Caco-2 (cell line): ENCODE results near the gene CEP20. TPM values are rescaled to one million over a fixed set of nuclear protein-coding genes. Genes with fewer than 3 reads are reported as not detected.

Experiments used
- BruUV-seq: library from RNA; stranded (reverse); fragments of 400-500 nt; replicated peaks from 2 replicates; lab custom pipeline; 2021; lab: Mats Ljungman, UMichigan
- CTCF ChIA-PET: fragments of 300-600 bp; sonication (Branson Sonifier 250); formaldehyde crosslinking; loops from one replicate; lab custom pipeline; 2022; ENCODE audit warnings: antibody characterized with exemption; lab: Charles Lee
- POLR2A ChIA-PET: fragments of 300-600 bp; sonication (Branson Sonifier 250); formaldehyde crosslinking; loops from one replicate; lab custom pipeline; 2022; ENCODE audit warnings: antibody characterized with exemption; lab: Charles Lee
- DNase-seq, 2 experiments: peaks; one replicate each; pipeline versions ENCODE4 v3.0.0 to v3.0.0-alpha.2; 2020 to 2022
- H3K27me3 ChIP-seq: replicated peaks from 2 replicates; pipeline ENCODE4 v1.6.0; 2011; ENCODE audit warnings: low read length; ENCODE audit not compliant: control insufficient read depth, insufficient read depth
- H3K36me3 ChIP-seq: 2 replicates; pipeline ENCODE4 v1.5.1; 2011; ENCODE audit warnings: low read length; ENCODE audit not compliant: control insufficient read depth, insufficient read depth
- H3K4me1 ChIP-seq: fragments of 250-450 bp; sonication (Bioruptor Pico); 2 replicates; pipeline ENCODE4 v1.5.1; 2020; ENCODE audit warnings: mild to moderate bottlenecking
- H3K4me3 ChIP-seq: 2 replicates; pipeline ENCODE4 v1.5.1; 2011; ENCODE audit warnings: low read depth, mild to moderate bottlenecking, control low read depth, low read length
- H3K9me3 ChIP-seq: fragments of 250-450 bp; sonication (Bioruptor Pico); 2 replicates; pipeline ENCODE4 v1.5.1; 2020; ENCODE audit warnings: mild to moderate bottlenecking, moderate library complexity
- H3K27ac Mint-ChIP-seq: one replicate; pipeline ENCODE4 v1.8.0; 2022; ENCODE audit warnings: mixed read lengths; ENCODE audit not compliant: unreplicated experiment
- H3K27me3 Mint-ChIP-seq: one replicate; pipeline ENCODE4 v1.8.0; 2022; ENCODE audit warnings: mixed read lengths; ENCODE audit not compliant: insufficient read depth, unreplicated experiment
- H3K36me3 Mint-ChIP-seq: one replicate; pipeline ENCODE4 v1.8.0; 2022; ENCODE audit warnings: mild to moderate bottlenecking, mixed read lengths; ENCODE audit not compliant: insufficient read depth, unreplicated experiment
- H3K4me1 Mint-ChIP-seq: one replicate; pipeline ENCODE4 v1.8.0; 2022; ENCODE audit warnings: low read depth, mixed read lengths; ENCODE audit not compliant: unreplicated experiment
- H3K4me3 Mint-ChIP-seq: one replicate; pipeline ENCODE4 v1.8.0; 2022; ENCODE audit warnings: mild to moderate bottlenecking, moderate library complexity, mixed read lengths; ENCODE audit not compliant: unreplicated experiment
- H3K9me3 Mint-ChIP-seq: one replicate; pipeline ENCODE4 v1.8.0; 2022; ENCODE audit warnings: mixed read lengths; ENCODE audit not compliant: unreplicated experiment
- intact Hi-C: fragments of 100-400 bp; cut with micrococcal nuclease; formaldehyde crosslinking; loops from one replicate; pipeline ENCODE4 v1.10.0; 2022; ENCODE audit not compliant: unreplicated experiment
- total RNA-seq: library from RNA; stranded (reverse); gene quantifications from 2 replicates; pipeline ENCODE4 v1.2.3, GENCODE V29; 2022
- TF ChIP-seq, protein P1 (sequence below), 2 experiments: fragments of 200-600 bp in 1 of 2; IDR thresholded peaks; 1 replicate in 1 of 2; 2 replicates in 1 of 2; pipeline versions ENCODE4 v1.5.1 to v1.8.0; 2011 to 2022; ENCODE audit warnings: antibody characterized with exemption in 1 of 2, control low read depth in 1 of 2, inconsistent platforms in 1 of 2, low read depth in 1 of 2, low read length in 1 of 2, mild to moderate bottlenecking in 1 of 2, moderate library complexity in 1 of 2; ENCODE audit not compliant: insufficient read depth in 1 of 2, severe bottlenecking in 1 of 2, unreplicated experiment in 1 of 2

Gene CEP20
- total RNA-seq, 1 experiment from 2014 or later, result 26.0 TPM

DNA sequence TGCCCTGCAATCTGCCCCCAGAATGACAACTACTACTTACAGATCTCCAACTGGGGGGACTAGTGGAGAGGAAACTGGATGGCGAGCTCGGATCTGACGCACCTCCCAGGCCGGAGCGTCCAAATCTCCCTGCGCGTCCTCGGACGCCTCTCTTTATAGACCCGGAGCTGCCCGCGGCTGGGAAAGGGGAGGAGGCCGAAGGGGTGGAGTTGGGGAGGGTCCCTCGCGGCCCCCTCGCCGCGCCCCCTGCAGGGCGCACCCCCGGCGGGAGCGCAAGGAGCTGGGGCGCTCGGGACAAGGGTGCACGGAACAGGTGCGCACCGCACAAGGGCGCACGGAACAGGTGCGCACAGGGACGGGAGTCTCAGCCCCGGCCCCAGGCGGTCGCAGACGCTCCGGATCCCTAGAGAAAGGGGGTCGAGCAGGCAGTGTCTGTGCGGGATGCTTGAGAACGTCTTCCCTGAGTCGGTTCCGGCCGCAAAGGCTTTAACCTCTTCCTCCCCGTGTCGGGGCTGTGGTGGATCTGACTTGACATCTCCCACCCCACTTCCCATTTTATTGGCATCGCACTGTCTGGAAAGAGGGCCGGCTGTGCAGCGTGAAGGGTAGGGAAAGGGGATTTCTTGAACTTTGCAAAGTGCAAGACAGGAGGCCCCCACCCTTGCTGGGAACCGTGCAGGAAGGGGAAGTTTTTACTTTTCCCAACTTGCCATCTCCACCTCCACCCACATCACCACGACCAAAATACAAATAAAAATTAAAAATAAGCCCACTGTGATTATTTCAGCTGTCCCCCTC is 31.3 kb downstream of the CEP20 start, which contains the start of gene MYH11:
Gene MYH11 (minus strand): TSS at position 128 of the 798 bp plus-strand sequence. CDS start 18,776 bp downstream, outside the sequence.
- Histone ChIP-seq H3K4me3 (no peak within 1 kb of the TSS), H3K9me3 (no peaks in the 10 kb centered on the region), H3K36me3 (no peaks in the 10 kb centered on the region), H3K4me1 (no peaks in the 10 kb centered on the region), H3K27me3 (no peaks in the 10 kb centered on the region)
- TF ChIP-seq, protein P1, sequence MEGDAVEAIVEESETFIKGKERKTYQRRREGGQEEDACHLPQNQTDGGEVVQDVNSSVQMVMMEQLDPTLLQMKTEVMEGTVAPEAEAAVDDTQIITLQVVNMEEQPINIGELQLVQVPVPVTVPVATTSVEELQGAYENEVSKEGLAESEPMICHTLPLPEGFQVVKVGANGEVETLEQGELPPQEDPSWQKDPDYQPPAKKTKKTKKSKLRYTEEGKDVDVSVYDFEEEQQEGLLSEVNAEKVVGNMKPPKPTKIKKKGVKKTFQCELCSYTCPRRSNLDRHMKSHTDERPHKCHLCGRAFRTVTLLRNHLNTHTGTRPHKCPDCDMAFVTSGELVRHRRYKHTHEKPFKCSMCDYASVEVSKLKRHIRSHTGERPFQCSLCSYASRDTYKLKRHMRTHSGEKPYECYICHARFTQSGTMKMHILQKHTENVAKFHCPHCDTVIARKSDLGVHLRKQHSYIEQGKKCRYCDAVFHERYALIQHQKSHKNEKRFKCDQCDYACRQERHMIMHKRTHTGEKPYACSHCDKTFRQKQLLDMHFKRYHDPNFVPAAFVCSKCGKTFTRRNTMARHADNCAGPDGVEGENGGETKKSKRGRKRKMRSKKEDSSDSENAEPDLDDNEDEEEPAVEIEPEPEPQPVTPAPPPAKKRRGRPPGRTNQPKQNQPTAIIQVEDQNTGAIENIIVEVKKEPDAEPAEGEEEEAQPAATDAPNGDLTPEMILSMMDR (IDR thresholded peaks at IDR 0.05; ENCODE audit: insufficient read depth in 1 of 2, low read depth in 1 of 2, low read length in 1 of 2, severe bottlenecking in 1 of 2, unreplicated experiment in 1 of 2), result no peak
- H3K36me3 Mint-ChIP-seq, result no peaks in the 10 kb centered on the region
- CTCF ChIA-PET, result no interaction called here
- POLR2A ChIA-PET, result no interaction called here
- DNase-seq, result peak in 1 of 2 experiments; percentile 7
- no TSS peak for BruUV-seq
- H3K4me1 Mint-ChIP-seq, result peaks cover 9% of the 10 kb centered on the region
- H3K27ac Mint-ChIP-seq, result no peak within 1 kb of the TSS
- H3K9me3 Mint-ChIP-seq, result no peaks in the 10 kb centered on the region
- peaks cover 16% of the 10 kb centered on the region for H3K27me3 Mint-ChIP-seq
- intact Hi-C loops, result no loop called here
- peak within 1 kb of the TSS; percentile 67 for H3K4me3 Mint-ChIP-seq

DNA sequence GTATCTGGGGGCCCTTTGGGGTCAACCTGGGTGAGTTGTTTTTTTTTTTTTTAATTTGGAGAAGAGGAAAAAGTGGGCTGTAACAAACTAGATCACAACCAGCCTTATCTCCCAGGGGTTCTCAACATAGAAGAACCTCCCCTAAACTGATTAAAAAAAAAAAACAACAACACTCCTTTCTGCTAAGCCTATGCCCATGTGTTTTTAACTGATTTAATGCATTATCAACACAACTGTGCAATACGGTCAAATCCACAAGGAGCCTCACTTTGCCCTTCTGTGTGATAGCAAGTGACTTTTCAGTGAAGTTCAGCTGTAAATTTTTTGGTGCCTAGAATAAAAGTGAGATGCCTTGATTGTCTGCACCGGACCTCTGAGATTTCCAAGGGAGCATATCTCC is 32.2 kb downstream of the CEP20 start:
- no peaks in the 10 kb centered on the region for H3K27me3 ChIP-seq
- no peak overlapping the region for H3K4me3 Mint-ChIP-seq

DNA sequence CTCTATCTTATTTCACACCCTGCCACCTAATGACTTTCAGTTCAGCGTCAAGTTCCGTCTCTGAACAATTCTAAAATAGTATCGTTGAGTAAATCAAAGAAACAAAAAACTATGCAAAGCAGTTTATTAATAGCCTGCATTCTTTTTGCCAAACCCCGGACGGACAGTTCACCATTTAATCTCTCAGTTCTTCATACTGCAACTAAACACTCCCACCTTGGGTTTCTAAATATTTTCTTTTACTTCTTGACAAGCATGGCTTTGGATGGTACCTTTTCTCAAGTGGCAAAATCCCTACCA is 32.7 kb downstream of the CEP20 start:
- DNase-seq, result no peak
- H3K36me3 Mint-ChIP-seq, result no peaks in the 10 kb centered on the region
- Histone ChIP-seq H3K9me3 (no peaks in the 10 kb centered on the region), H3K4me1 (no peaks in the 10 kb centered on the region), H3K4me3 (no peak overlapping the region), H3K27me3 (no peaks in the 10 kb centered on the region), H3K36me3 (no peaks in the 10 kb centered on the region)
- H3K9me3 Mint-ChIP-seq, result no peaks in the 10 kb centered on the region
- intact Hi-C loops, result no loop called here
- no peak overlapping the region for H3K27ac Mint-ChIP-seq
- no TSS peak for BruUV-seq
- TF ChIP-seq, protein P1 (IDR thresholded peaks at IDR 0.05; ENCODE audit: insufficient read depth in 1 of 2, low read depth in 1 of 2, low read length in 1 of 2, severe bottlenecking in 1 of 2, unreplicated experiment in 1 of 2), result no peak
- POLR2A ChIA-PET, result no interaction called here
- peaks cover 16% of the 10 kb centered on the region for H3K27me3 Mint-ChIP-seq
- no peak overlapping the region for H3K4me3 Mint-ChIP-seq
- peaks cover 9% of the 10 kb centered on the region for H3K4me1 Mint-ChIP-seq
- CTCF ChIA-PET, result no interaction called here

More for the DNA sequence above, 32.2 kb downstream of the CEP20 start:
- H3K9me3 Mint-ChIP-seq, result no peaks in the 10 kb centered on the region
- DNase-seq, result no peak
- no peaks in the 10 kb centered on the region for H3K36me3 Mint-ChIP-seq
- no peaks in the 10 kb centered on the region for H3K4me1 ChIP-seq
- no peak overlapping the region for H3K4me3 ChIP-seq
- H3K27me3 Mint-ChIP-seq, result peaks cover 16% of the 10 kb centered on the region
- no peak overlapping the region for H3K27ac Mint-ChIP-seq
- H3K4me1 Mint-ChIP-seq, result peaks cover 9% of the 10 kb centered on the region
- ChIA-PET CTCF (no interaction called here), POLR2A (no interaction called here)
- TF ChIP-seq, protein P1 (IDR thresholded peaks at IDR 0.05; ENCODE audit: insufficient read depth in 1 of 2, low read depth in 1 of 2, low read length in 1 of 2, severe bottlenecking in 1 of 2, unreplicated experiment in 1 of 2), result no peak
- H3K36me3 ChIP-seq, result no peaks in the 10 kb centered on the region
- no peaks in the 10 kb centered on the region for H3K9me3 ChIP-seq
- intact Hi-C loops, result no loop called here
- no TSS peak for BruUV-seq
